ENCODE measurements around the gene FAM118A. TPM values are rescaled to one million over a fixed set of nuclear protein-coding genes. Genes with fewer than 3 reads are reported as not detected.
"Not testable (repeated sequence)": the region's sequence is repeated elsewhere in the genome, so short reads cannot be mapped to it uniquely, and the experiment has no call there.

The FAM118A gene
- total RNA-seq, 5 donors from 2014 or later (not counting 1 experiment from before 2014, with no cell fraction given) = 53.5 to 394 (median 154) TPM

DNA sequence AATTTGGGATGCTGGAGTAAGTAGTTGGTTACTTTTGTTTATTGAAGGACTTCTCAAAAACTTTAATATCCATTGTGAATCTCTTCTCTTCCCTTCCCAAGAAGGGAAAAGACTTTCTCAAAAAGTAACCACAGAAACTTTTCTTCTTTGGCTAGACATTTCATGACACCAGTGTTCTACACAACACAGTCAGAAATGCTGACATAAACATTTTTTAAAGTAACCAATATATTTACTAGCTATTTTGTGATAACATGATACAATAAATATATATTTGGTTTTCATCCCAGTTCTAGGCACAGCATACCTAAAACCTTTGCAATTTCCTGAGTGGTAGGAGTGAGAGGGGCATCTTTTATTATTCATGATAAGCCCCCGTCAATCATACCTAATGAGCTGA lies 47.8 kb downstream of the FAM118A start:
- WGBS (ENCODE audit: insufficient coverage) = no CpG with 5 or more reads among the region's 1 CpG
- no peaks in the 10 kb centered on the region for H3K9me3 Mint-ChIP-seq
- ATAC-seq (replicated peaks in 1 of 4) (no peak), DNase-seq (no peak)
- no peak overlapping the region for H3K4me3 ChIP-seq (ENCODE audit: control insufficient read depth in 1 of 2, extremely low read depth in 1 of 2, low read length in 1 of 2)
- POLR2A ChIA-PET = no interaction called here
- peaks cover 0 to 16% of the 10 kb centered on the region in 2 experiments for H3K4me1 ChIP-seq (ENCODE audit: control insufficient read depth in 1 of 2, extremely low read depth in 1 of 2, insufficient read depth in 2 of 2, low read length in 2 of 2)
- no peaks in the 10 kb centered on the region for H3K27me3 ChIP-seq (replicated peaks in 1 of 2; ENCODE audit: control insufficient read depth in 2 of 2, extremely low read depth in 1 of 2, insufficient read depth in 2 of 2, low read length in 1 of 2)
- no peaks in the 10 kb centered on the region for H3K36me3 Mint-ChIP-seq
- H3K27me3 Mint-ChIP-seq = no peaks in the 10 kb centered on the region
- H3K27ac ChIP-seq (ENCODE audit: low read length) = no peak overlapping the region
- H3K27ac Mint-ChIP-seq = no peak overlapping the region
- H3K4me1 Mint-ChIP-seq = peaks cover 6 to 16% (median 16%) of the 10 kb centered on the region in 3 donors
- CTCF ChIA-PET = no interaction called here
- H3K9me3 ChIP-seq = no peaks in the 10 kb centered on the region
- H3K4me3 Mint-ChIP-seq = no peak overlapping the region
- H3K36me3 ChIP-seq (ENCODE audit: control insufficient read depth in 2 of 2, extremely low read depth in 1 of 2, insufficient read depth in 1 of 2, low read length in 1 of 2) = no peaks in the 10 kb centered on the region

DNA sequence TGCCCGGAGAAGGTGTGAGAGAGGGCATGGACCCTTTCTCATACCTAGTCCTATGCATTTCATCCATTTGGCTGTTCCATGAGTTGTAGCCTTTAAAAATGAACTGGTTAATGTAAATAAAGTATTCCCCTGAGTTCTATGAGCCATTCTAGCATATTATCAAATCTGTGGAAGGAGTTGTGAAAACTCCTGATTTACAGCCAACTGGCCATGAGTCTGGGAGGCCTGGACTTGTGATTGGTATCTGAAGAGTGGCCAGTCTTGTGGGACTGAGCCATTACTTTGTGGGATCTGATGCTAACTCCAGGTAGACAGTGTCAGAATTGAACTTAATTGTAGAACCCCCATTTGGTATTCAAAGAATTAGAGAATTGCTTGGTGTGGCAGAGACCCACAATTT lies 48.4 kb downstream of the FAM118A start:
- Mint-ChIP-seq H3K36me3 (no peaks in the 10 kb centered on the region), H3K27ac (no peak overlapping the region), H3K4me3 (no peak overlapping the region), H3K27me3 (no peaks in the 10 kb centered on the region), H3K4me1 (peaks cover 4 to 16% (median 16%) of the 10 kb centered on the region in 3 donors), H3K9me3 (no peaks in the 10 kb centered on the region)
- H3K27ac ChIP-seq (ENCODE audit: low read length) = no peak overlapping the region
- DNase-seq (no peak), ATAC-seq (replicated peaks in 1 of 4) (no peak)
- no peak overlapping the region for H3K4me3 ChIP-seq (ENCODE audit: control insufficient read depth in 1 of 2, extremely low read depth in 1 of 2, low read length in 1 of 2)
- ChIA-PET POLR2A (no interaction called here), CTCF (no interaction called here)
- H3K4me1 ChIP-seq (ENCODE audit: control insufficient read depth in 1 of 2, extremely low read depth in 1 of 2, insufficient read depth in 2 of 2, low read length in 2 of 2) = peaks cover 0 to 14% of the 10 kb centered on the region in 2 experiments
- no peaks in the 10 kb centered on the region for H3K36me3 ChIP-seq (ENCODE audit: control insufficient read depth in 2 of 2, extremely low read depth in 1 of 2, insufficient read depth in 1 of 2, low read length in 1 of 2)
- WGBS (ENCODE audit: insufficient coverage) = no CpG with 5 or more reads among the region's 1 CpG
- H3K27me3 ChIP-seq (replicated peaks in 1 of 2; ENCODE audit: control insufficient read depth in 2 of 2, extremely low read depth in 1 of 2, insufficient read depth in 2 of 2, low read length in 1 of 2) = no peaks in the 10 kb centered on the region
- no peaks in the 10 kb centered on the region for H3K9me3 ChIP-seq

DNA sequence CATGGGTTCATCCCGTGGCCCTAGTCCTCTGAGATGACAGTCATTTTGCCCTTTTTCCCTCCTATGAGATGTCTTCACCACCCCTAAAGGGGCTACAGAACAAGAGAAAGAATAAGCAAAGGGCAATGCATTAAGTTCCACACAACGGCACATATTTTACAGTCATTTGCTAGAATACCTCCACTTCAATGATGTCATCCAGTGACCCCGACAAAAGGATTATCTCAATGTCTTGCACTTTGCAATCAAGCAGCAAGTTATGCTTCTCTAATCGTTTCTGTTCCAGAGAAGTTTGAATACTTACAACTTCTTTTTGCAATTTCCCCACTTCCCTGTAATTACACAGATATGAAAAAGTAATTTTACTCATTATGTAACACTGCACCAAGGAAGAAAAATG lies 49.9 kb downstream of the FAM118A start:
- H3K27ac ChIP-seq (ENCODE audit: low read length) = no peak overlapping the region
- no peak for DNase-seq
- H3K4me1 ChIP-seq (ENCODE audit: control insufficient read depth in 1 of 2, extremely low read depth in 1 of 2, insufficient read depth in 2 of 2, low read length in 2 of 2) = peaks cover 0 to 5% of the 10 kb centered on the region in 2 experiments
- Mint-ChIP-seq H3K36me3 (no peaks in the 10 kb centered on the region), H3K4me3 (no peak overlapping the region), H3K4me1 (peaks cover 0 to 10% (median 8%) of the 10 kb centered on the region in 3 donors), H3K9me3 (no peaks in the 10 kb centered on the region), H3K27ac (no peak overlapping the region), H3K27me3 (no peaks in the 10 kb centered on the region)
- H3K9me3 ChIP-seq = no peaks in the 10 kb centered on the region
- H3K4me3 ChIP-seq (ENCODE audit: control insufficient read depth in 1 of 2, extremely low read depth in 1 of 2, low read length in 1 of 2) = no peak overlapping the region
- no peaks in the 10 kb centered on the region for H3K36me3 ChIP-seq (ENCODE audit: control insufficient read depth in 2 of 2, extremely low read depth in 1 of 2, insufficient read depth in 1 of 2, low read length in 1 of 2)
- H3K27me3 ChIP-seq (replicated peaks in 1 of 2; ENCODE audit: control insufficient read depth in 2 of 2, extremely low read depth in 1 of 2, insufficient read depth in 2 of 2, low read length in 1 of 2) = no peaks in the 10 kb centered on the region
- no peak for ATAC-seq (replicated peaks in 1 of 4)
- POLR2A ChIA-PET = no interaction called here
- CTCF ChIA-PET = no interaction called here
- 100% methylated on average over 1 of the region's 4 CpGs for WGBS (ENCODE audit: insufficient coverage)

DNA sequence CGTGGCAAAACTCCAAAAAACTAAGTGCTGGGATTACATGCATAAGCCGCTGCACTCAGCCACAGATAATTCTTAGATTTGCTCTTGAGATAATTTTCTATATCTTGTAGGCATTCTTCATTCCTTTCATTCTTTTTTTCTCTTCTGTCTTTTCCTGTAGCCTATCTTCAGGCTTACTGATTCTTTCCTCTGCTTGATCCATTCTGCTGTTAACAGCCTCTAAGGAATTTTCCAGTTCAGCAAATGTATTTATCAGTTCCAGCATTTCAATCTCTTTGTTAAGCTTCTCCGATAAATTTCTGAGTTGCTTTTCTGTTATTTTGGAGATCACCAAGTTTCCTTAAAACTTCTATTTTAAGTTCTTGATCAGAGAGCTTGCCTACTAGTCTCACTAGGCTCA lies 57.0 kb downstream of the FAM118A start:
- POLR2A ChIA-PET = no interaction called here

DNA sequence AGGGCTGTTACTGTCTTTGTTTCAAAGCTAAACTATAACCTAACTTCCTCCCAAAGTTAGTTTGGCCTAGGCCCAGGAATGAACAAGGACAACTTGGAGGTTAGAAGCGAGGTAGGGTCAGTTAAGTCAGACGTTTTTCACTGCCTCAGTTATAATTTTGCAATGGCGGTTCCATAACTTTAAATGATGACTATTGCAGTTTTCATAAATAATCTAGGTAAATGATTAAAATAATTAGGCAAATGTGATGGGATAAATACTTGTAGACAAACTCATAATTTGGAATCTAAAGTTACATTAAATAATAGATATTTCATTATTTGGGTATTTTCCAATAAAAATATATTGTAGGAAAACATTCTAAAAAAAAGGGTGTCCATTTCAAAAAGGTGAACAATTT lies 63.9 kb downstream of the FAM118A start:
- H3K4me1 ChIP-seq (ENCODE audit: control insufficient read depth in 1 of 2, extremely low read depth in 1 of 2, insufficient read depth in 2 of 2, low read length in 2 of 2); H3K27me3 ChIP-seq (replicated peaks in 1 of 2; ENCODE audit: control insufficient read depth in 2 of 2, extremely low read depth in 1 of 2, insufficient read depth in 2 of 2, low read length in 1 of 2); H3K36me3 ChIP-seq (ENCODE audit: control insufficient read depth in 2 of 2, extremely low read depth in 1 of 2, insufficient read depth in 1 of 2, low read length in 1 of 2); H3K4me1 Mint-ChIP-seq; H3K27ac Mint-ChIP-seq; POLR2A ChIA-PET; ATAC-seq (replicated peaks in 1 of 4); H3K36me3 Mint-ChIP-seq; H3K27ac ChIP-seq (ENCODE audit: low read length); H3K27me3 Mint-ChIP-seq; H3K4me3 ChIP-seq (ENCODE audit: control insufficient read depth in 1 of 2, extremely low read depth in 1 of 2, low read length in 1 of 2); H3K9me3 Mint-ChIP-seq; H3K4me3 Mint-ChIP-seq; DNase-seq; H3K9me3 ChIP-seq: not testable (repeated sequence)
- CTCF ChIA-PET = interaction anchor here in 1 of 2 donors (1.2 kb wide), 1 partner anchor 77 kb away, joined by 4 read pairs; no protein-coding TSS in a partner anchor
- 100% methylated on average over 1 of the region's 3 CpGs for WGBS (ENCODE audit: insufficient coverage)

More for the DNA sequence above, 57.0 kb downstream of the FAM118A start:
- 50% methylated on average over 1 of the region's 3 CpGs for WGBS (ENCODE audit: insufficient coverage)
- H3K36me3 ChIP-seq (ENCODE audit: control insufficient read depth in 2 of 2, extremely low read depth in 1 of 2, insufficient read depth in 1 of 2, low read length in 1 of 2) = no peaks in the 10 kb centered on the region
- H3K4me1 ChIP-seq (ENCODE audit: control insufficient read depth in 1 of 2, extremely low read depth in 1 of 2, insufficient read depth in 2 of 2, low read length in 2 of 2) = no peaks in the 10 kb centered on the region
- ATAC-seq (replicated peaks in 1 of 4) (no peak), DNase-seq (no peak)
- no peaks in the 10 kb centered on the region for H3K27me3 ChIP-seq (replicated peaks in 1 of 2; ENCODE audit: control insufficient read depth in 2 of 2, extremely low read depth in 1 of 2, insufficient read depth in 2 of 2, low read length in 1 of 2)
- H3K27me3 Mint-ChIP-seq = peaks cover 5 to 6% of the 10 kb centered on the region in 2 donors
- peaks cover 7 to 11% (median 9%) of the 10 kb centered on the region in 3 donors for H3K9me3 Mint-ChIP-seq
- H3K9me3 ChIP-seq = no peaks in the 10 kb centered on the region
- no peak overlapping the region for H3K4me3 ChIP-seq (ENCODE audit: control insufficient read depth in 1 of 2, extremely low read depth in 1 of 2, low read length in 1 of 2)
- CTCF ChIA-PET = no interaction called here
- no peak overlapping the region for H3K27ac ChIP-seq (ENCODE audit: low read length)
- peaks cover 6% of the 10 kb centered on the region for H3K36me3 Mint-ChIP-seq
- H3K4me1 Mint-ChIP-seq = no peaks in the 10 kb centered on the region
- no peak overlapping the region for H3K4me3 Mint-ChIP-seq
- no peak overlapping the region for H3K27ac Mint-ChIP-seq

DNA sequence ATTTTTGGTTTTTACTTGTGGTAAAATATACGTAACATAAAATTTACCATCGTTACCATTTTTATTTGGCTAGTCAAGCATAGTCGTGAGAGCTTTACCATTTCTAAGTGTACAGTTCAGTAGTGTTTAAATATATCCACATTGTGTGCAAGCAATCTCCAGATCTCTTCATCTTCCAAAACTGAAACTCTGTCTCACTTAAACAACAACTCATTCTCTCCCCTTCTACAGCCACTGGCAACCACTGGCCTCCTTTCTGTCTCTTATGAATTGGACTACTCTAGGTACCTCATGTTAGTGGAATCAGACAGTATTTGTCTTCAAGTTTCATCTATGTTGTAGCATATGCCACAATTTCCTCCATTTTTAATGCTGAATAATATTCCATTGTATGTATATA lies 66.3 kb downstream of the FAM118A start:
- POLR2A ChIA-PET = no interaction called here
- Mint-ChIP-seq H3K4me3 (no peak overlapping the region), H3K36me3 (no peaks in the 10 kb centered on the region), H3K27ac (no peak overlapping the region), H3K4me1 (peaks cover 0 to 4% (median 0%) of the 10 kb centered on the region in 3 donors), H3K9me3 (no peaks in the 10 kb centered on the region), H3K27me3 (peaks cover 0 to 2% of the 10 kb centered on the region in 2 donors)
- Histone ChIP-seq H3K9me3 (no peaks in the 10 kb centered on the region), H3K4me3 (ENCODE audit: control insufficient read depth in 1 of 2, extremely low read depth in 1 of 2, low read length in 1 of 2) (no peak overlapping the region), H3K4me1 (ENCODE audit: control insufficient read depth in 1 of 2, extremely low read depth in 1 of 2, insufficient read depth in 2 of 2, low read length in 2 of 2) (peaks cover 0 to 2% of the 10 kb centered on the region in 2 experiments), H3K27me3 (replicated peaks in 1 of 2; ENCODE audit: control insufficient read depth in 2 of 2, extremely low read depth in 1 of 2, insufficient read depth in 2 of 2, low read length in 1 of 2) (no peaks in the 10 kb centered on the region), H3K27ac (ENCODE audit: low read length) (no peak overlapping the region), H3K36me3 (ENCODE audit: control insufficient read depth in 2 of 2, extremely low read depth in 1 of 2, insufficient read depth in 1 of 2, low read length in 1 of 2) (no peaks in the 10 kb centered on the region)
- DNase-seq = no peak
- ATAC-seq (replicated peaks in 1 of 4) = no peak
- WGBS (ENCODE audit: insufficient coverage) = no CpG with 5 or more reads among the region's 3 CpGs
- CTCF ChIA-PET = no interaction called here

DNA sequence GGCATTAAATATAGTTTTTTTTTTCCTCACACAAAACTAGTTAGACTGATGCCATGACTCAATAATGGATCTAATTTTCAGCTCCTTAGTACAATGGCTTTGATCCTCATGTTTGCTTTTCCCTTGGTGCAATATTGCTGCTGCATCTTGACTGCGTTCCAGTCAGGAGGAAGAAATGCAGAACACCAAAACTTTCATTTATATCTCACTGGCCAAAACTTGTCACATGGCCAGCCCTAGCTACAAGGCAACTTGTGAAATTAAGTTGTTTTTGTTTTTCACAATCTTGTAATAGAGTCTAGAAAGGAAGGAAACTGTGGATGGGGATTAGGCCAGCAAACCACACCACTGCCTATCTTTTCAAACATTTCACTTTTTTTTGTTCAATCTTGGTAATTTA lies 67.0 kb downstream of the FAM118A start:
- DNase-seq (no peak), ATAC-seq (replicated peaks in 1 of 4) (no peak)
- Mint-ChIP-seq H3K36me3 (no peaks in the 10 kb centered on the region), H3K27me3 (peaks cover 0 to 2% of the 10 kb centered on the region in 2 donors), H3K27ac (no peak overlapping the region), H3K9me3 (no peaks in the 10 kb centered on the region), H3K4me3 (no peak overlapping the region), H3K4me1 (peaks cover 0 to 4% (median 0%) of the 10 kb centered on the region in 3 donors)
- H3K27me3 ChIP-seq (replicated peaks in 1 of 2; ENCODE audit: control insufficient read depth in 2 of 2, extremely low read depth in 1 of 2, insufficient read depth in 2 of 2, low read length in 1 of 2) = no peaks in the 10 kb centered on the region
- no peaks in the 10 kb centered on the region for H3K9me3 ChIP-seq
- no peaks in the 10 kb centered on the region for H3K36me3 ChIP-seq (ENCODE audit: control insufficient read depth in 2 of 2, extremely low read depth in 1 of 2, insufficient read depth in 1 of 2, low read length in 1 of 2)
- ChIA-PET POLR2A (no interaction called here), CTCF (no interaction called here)
- peaks cover 0 to 2% of the 10 kb centered on the region in 2 experiments for H3K4me1 ChIP-seq (ENCODE audit: control insufficient read depth in 1 of 2, extremely low read depth in 1 of 2, insufficient read depth in 2 of 2, low read length in 2 of 2)
- no peak overlapping the region for H3K4me3 ChIP-seq (ENCODE audit: control insufficient read depth in 1 of 2, extremely low read depth in 1 of 2, low read length in 1 of 2)
- no CpG with 5 or more reads among the region's 1 CpG for WGBS (ENCODE audit: insufficient coverage)
- no peak overlapping the region for H3K27ac ChIP-seq (ENCODE audit: low read length)
